Endodermal cell (in vitro differentiated cells): ENCODE results near the gene DCLRE1C. TPM values are rescaled to one million over a fixed set of nuclear protein-coding genes. Genes with fewer than 3 reads are reported as not detected.
"Not testable (repeated sequence)": the region's sequence is repeated elsewhere in the genome, so short reads cannot be mapped to it uniquely, and the experiment has no call there.

ENCODE experiments used
- DNase-seq: peaks from one replicate; pipeline ENCODE4 v3.0.0-alpha.2; 2017
- H3K27ac ChIP-seq: 2 replicates; pipeline ENCODE4 v1.5.1; 2013; ENCODE audit warnings: mild to moderate bottlenecking, low read depth, low read length, moderate library complexity
- H3K27me3 ChIP-seq: 2 replicates; pipeline ENCODE4 v1.6.1; 2013; ENCODE audit warnings: mild to moderate bottlenecking, low read length, moderate library complexity; ENCODE audit not compliant: insufficient read depth, control insufficient read depth, poor library complexity, severe bottlenecking
- H3K36me3 ChIP-seq: 2 replicates; pipeline ENCODE4 v1.7.0; 2013; ENCODE audit warnings: mild to moderate bottlenecking, low read length, moderate library complexity; ENCODE audit not compliant: control insufficient read depth, insufficient read depth
- H3K4me1 ChIP-seq: one replicate; pipeline ENCODE4 v1.7.0; 2013; ENCODE audit warnings: low read length; ENCODE audit not compliant: control insufficient read depth, insufficient read depth
- H3K4me3 ChIP-seq: 2 replicates; pipeline ENCODE4 v1.5.1; 2013; ENCODE audit warnings: mild to moderate bottlenecking, low read length, moderate library complexity
- H3K9ac ChIP-seq: 2 replicates; pipeline ENCODE4 v1.6.1; 2013; ENCODE audit warnings: mild to moderate bottlenecking, low read length, moderate library complexity; ENCODE audit not compliant: poor library complexity, severe bottlenecking; ENCODE audit errors: extremely low read depth
- H3K9me3 ChIP-seq: 2 replicates; pipeline ENCODE4 v1.6.1; 2013; ENCODE audit warnings: mild to moderate bottlenecking, low read length, moderate library complexity; ENCODE audit not compliant: control insufficient read depth
- H3K27ac Mint-ChIP-seq: 2 replicates; pipeline ENCODE4 v1.8.0; 2020; ENCODE audit warnings: mixed read lengths
- H3K27me3 Mint-ChIP-seq: 2 replicates; pipeline ENCODE4 v1.8.0; 2021; ENCODE audit warnings: mild to moderate bottlenecking, mixed read lengths; ENCODE audit not compliant: insufficient read depth
- H3K36me3 Mint-ChIP-seq: 2 replicates; pipeline ENCODE4 v1.8.0; 2020; ENCODE audit warnings: low read depth, mixed read lengths
- H3K4me1 Mint-ChIP-seq: 2 replicates; pipeline ENCODE4 v1.8.0; 2020; ENCODE audit warnings: mixed read lengths
- H3K4me3 Mint-ChIP-seq: 2 replicates; pipeline ENCODE4 v1.8.0; 2020; ENCODE audit warnings: mild to moderate bottlenecking, moderate library complexity, mixed read lengths
- H3K9me3 Mint-ChIP-seq: 2 replicates; pipeline ENCODE4 v1.8.0; 2020; ENCODE audit warnings: mild to moderate bottlenecking, mixed read lengths
- CTCF ChIP-seq: fragments of 200-600 bp; sonication (generic); conservative IDR thresholded peaks from 2 replicates; pipeline ENCODE4 v1.5.0; 2021; ENCODE audit warnings: antibody characterized with exemption, mild to moderate bottlenecking
- WGBS, 2 experiments: methylation state at CpG; one replicate each; pipeline versions ENCODE4 v1.1.5 to v1.1.7; 2013; ENCODE audit warnings: missing lambda C conversion rate in 2 of 2, mixed read lengths in 1 of 2; ENCODE audit not compliant: insufficient coverage in 1 of 2, insufficient read length in 1 of 2; 5-methylcytosine and 5-hydroxymethylcytosine counted together
- total RNA-seq, 2 donors: library from RNA; stranded (reverse); fragmentation: NEBNext Ultra II Directional in 1 of 2; extraction: Animal tissue kit (Norgen Biotek cat#: 25700) in 1 of 2; gene quantifications; 2 replicates in 1 of 2; 3 replicates in 1 of 2; pipeline ENCODE4 v1.2.1, GENCODE V29; 2021

DCLRE1C gene
- total RNA-seq, 2 donors from 2014 or later = 5.2 to 10.0 TPM

GRCh38 chr10:14938971-14939370 lies 14.9 kb downstream of the DCLRE1C start:
- not testable (repeated sequence) for H3K4me1 Mint-ChIP-seq, H3K27me3 ChIP-seq, H3K27ac Mint-ChIP-seq, H3K4me3 ChIP-seq, H3K27ac ChIP-seq, H3K4me3 Mint-ChIP-seq, H3K9me3 Mint-ChIP-seq, H3K36me3 ChIP-seq, H3K9ac ChIP-seq, H3K27me3 Mint-ChIP-seq, H3K9me3 ChIP-seq, H3K4me1 ChIP-seq, DNase-seq
- peaks cover 33% of the 10 kb centered on the region for H3K36me3 Mint-ChIP-seq
- 88 to 92% methylated on average over 2 of the region's 5 CpGs for WGBS, 2 experiments

GRCh38 chr10:14936584-14936983 lies 17.3 kb downstream of the DCLRE1C start:
- WGBS, 2 experiments = 95 to 100% methylated on average over 2 of the region's 2 CpGs
- no peak overlapping the region for H3K4me3 ChIP-seq
- no peaks in the 10 kb centered on the region for H3K27me3 ChIP-seq
- Mint-ChIP-seq H3K4me3 (no peak overlapping the region), H3K9me3 (no peaks in the 10 kb centered on the region), H3K4me1 (no peaks in the 10 kb centered on the region), H3K27ac (no peak overlapping the region), H3K27me3 (no peaks in the 10 kb centered on the region), H3K36me3 (peaks cover 44% of the 10 kb centered on the region)
- H3K9ac ChIP-seq = no peak overlapping the region
- no peak for TF ChIP-seq CTCF
- peaks cover 8% of the 10 kb centered on the region for H3K36me3 ChIP-seq
- no peak for DNase-seq
- H3K9me3 ChIP-seq = no peaks in the 10 kb centered on the region
- no peaks in the 10 kb centered on the region for H3K4me1 ChIP-seq
- no peak overlapping the region for H3K27ac ChIP-seq

- peaks cover 60% of the 10 kb centered on the region for H3K36me3 Mint-ChIP-seq
Measured at GRCh38 chr10:14930610-14931009, 23.3 kb downstream of the DCLRE1C start.

More at GRCh38 chr10:14930610-14931009, 23.3 kb downstream of the DCLRE1C start:
- TF ChIP-seq CTCF = no peak
- Histone ChIP-seq H3K4me3 (no peak overlapping the region), H3K27ac (no peak overlapping the region), H3K27me3 (no peaks in the 10 kb centered on the region), H3K9ac (no peak overlapping the region), H3K9me3 (no peaks in the 10 kb centered on the region), H3K4me1 (no peaks in the 10 kb centered on the region), H3K36me3 (peaks cover 18% of the 10 kb centered on the region)
- Mint-ChIP-seq H3K27ac (no peak overlapping the region), H3K4me3 (no peak overlapping the region), H3K4me1 (no peaks in the 10 kb centered on the region), H3K27me3 (no peaks in the 10 kb centered on the region), H3K9me3 (no peaks in the 10 kb centered on the region)
- no peak for DNase-seq
- WGBS, 2 experiments = 96 to 100% methylated on average over 2 to 8 of the region's 10 CpGs
